Measurements from ENCODE around the gene PNMA3.
"Not testable (repeated sequence)": the region's sequence is repeated elsewhere in the genome, so short reads cannot be mapped to it uniquely, and the experiment has no call there.

Gene PNMA3

GRCh38 chrX:153065389-153065788, 9.1 kb downstream of the PNMA3 start:
- H3K4me1 ChIP-seq (ENCODE audit: control insufficient read depth in 1 of 2, insufficient read depth in 1 of 2, low read depth in 1 of 2, low read length in 1 of 2) = no peaks in the 10 kb centered on the region
- TF ChIP-seq CTCF (IDR thresholded peaks at IDR 0.05) = no peak

GRCh38 chrX:153066402-153066801, 10.1 kb downstream of the PNMA3 start:
- H3K4me3 ChIP-seq (ENCODE audit: low read depth in 1 of 2, low read length in 1 of 2); H3K9me3 ChIP-seq; H3K27ac ChIP-seq; H3K4me1 ChIP-seq (ENCODE audit: control insufficient read depth in 1 of 2, insufficient read depth in 1 of 2, low read depth in 1 of 2, low read length in 1 of 2); H3K27me3 ChIP-seq; H3K36me3 ChIP-seq: not testable (repeated sequence)

More at GRCh38 chrX:153065389-153065788, 9.1 kb downstream of the PNMA3 start:
- Histone ChIP-seq H3K27ac (no peak overlapping the region), H3K36me3 (no peaks in the 10 kb centered on the region), H3K27me3 (no peaks in the 10 kb centered on the region), H3K9me3 (no peaks in the 10 kb centered on the region), H3K4me3 (ENCODE audit: low read depth in 1 of 2, low read length in 1 of 2) (no peak overlapping the region)

DNA sequence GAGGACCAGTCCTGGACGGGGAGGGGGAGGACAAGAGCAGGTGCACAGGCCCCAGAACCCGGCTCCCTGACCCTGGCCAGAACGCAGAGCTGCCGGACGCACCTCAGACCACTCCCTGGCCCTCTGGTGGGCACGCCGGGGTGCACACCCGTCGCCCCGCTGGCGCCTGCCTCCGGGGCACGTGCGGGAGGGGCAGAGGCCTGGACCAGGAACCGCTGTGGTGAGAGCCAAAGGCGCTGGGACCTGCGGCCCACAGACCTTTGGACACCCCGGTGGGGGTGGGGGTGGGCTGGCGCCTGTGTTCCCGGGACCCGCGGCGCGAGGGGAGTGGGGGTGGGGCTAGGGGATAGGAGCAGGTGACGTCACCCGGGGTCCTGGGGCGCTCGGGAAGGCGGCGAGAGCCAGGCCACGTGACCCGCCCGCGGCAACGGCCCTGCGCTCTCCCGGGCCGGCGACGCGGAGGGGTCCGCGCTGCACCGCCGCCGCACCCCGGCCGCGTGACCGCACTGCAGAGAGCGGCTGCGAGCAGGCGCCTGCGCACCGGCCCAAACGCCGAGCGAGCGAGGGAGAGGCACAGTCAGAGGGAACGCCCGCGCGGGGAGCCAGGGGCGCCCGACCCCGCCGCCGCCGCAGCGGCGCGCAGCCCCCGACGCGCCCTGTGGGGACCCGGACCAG, 15.8 kb downstream of the PNMA3 start, which contains the start of gene PNMA6A:
TSS of gene PNMA6A (plus strand) at position 546 of the 675 bp plus-strand sequence. CDS start 609 bp downstream, outside the sequence.
- H3K9me3 ChIP-seq; H3K4me3 ChIP-seq (ENCODE audit: low read depth in 1 of 2, low read length in 1 of 2); H3K36me3 ChIP-seq; H3K4me1 ChIP-seq (ENCODE audit: control insufficient read depth in 1 of 2, insufficient read depth in 1 of 2, low read depth in 1 of 2, low read length in 1 of 2); H3K27me3 ChIP-seq; H3K27ac ChIP-seq: not testable (repeated sequence)

DNA sequence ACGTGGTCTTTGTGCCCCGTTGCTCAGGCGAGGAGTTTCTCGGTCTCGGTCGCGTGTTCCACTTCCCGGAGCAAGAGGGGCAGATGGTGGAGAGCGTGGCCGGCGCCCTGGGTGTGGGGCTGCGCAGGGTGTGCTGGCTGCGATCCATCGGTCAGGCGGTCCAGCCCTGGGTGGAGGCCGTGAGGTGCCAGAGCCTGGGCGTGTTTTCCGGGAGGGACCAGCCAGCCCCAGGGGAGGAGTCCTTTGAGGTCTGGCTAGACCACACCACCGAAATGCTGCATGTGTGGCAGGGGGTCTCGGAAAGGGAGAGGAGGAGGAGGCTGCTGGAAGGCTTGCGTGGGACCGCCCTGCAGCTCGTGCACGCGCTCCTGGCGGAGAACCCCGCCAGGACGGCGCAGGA, 17.1 kb downstream of the PNMA3 start:
- not testable (repeated sequence) for H3K27ac ChIP-seq; H3K27me3 ChIP-seq; H3K36me3 ChIP-seq; H3K4me1 ChIP-seq (ENCODE audit: control insufficient read depth in 1 of 2, insufficient read depth in 1 of 2, low read depth in 1 of 2, low read length in 1 of 2); H3K4me3 ChIP-seq (ENCODE audit: low read depth in 1 of 2, low read length in 1 of 2); H3K9me3 ChIP-seq

DNA sequence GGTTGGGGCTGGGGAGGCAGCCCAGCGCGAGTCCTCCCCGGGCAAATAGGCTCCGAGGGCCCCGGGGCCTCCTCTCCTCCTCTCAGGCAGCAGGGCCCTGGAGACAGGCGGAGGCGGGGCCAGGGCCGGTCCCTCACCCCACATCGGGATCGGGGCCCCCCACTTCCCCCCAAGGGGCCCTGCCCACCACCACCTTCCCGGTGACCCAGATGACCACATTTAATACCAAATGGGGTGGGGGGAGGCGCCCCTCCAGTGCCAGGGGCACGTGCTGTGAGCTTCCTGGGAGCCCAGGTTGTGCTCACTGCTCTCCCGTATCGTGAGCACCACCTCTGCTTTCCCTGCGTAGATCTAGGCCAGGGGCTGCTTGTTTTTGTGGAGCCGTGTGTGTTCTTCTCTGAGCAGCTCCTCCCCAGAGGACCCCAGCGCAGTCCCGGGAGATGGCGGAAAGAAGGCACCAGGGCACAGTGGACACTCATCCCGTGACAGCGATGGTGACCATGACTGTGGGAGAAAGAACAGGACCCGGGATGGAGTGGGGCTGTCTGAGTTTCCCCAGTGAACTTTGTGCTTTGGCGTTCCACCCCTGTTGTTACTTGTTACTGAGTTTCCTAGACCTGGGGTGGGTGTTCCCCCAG, 18.1 kb downstream of the PNMA3 start:
- Histone ChIP-seq H3K27me3 (no peaks in the 10 kb centered on the region), H3K9me3 (no peaks in the 10 kb centered on the region), H3K4me1 (ENCODE audit: control insufficient read depth in 1 of 2, insufficient read depth in 1 of 2, low read depth in 1 of 2, low read length in 1 of 2) (no peaks in the 10 kb centered on the region), H3K4me3 (ENCODE audit: low read depth in 1 of 2, low read length in 1 of 2) (no peak overlapping the region), H3K27ac (no peak overlapping the region), H3K36me3 (no peaks in the 10 kb centered on the region)
- no peak for TF ChIP-seq CTCF (IDR thresholded peaks at IDR 0.05)

- no peak overlapping the region for H3K27ac ChIP-seq
- no peaks in the 10 kb centered on the region for H3K4me1 ChIP-seq (ENCODE audit: control insufficient read depth in 1 of 2, insufficient read depth in 1 of 2, low read depth in 1 of 2, low read length in 1 of 2)
- no peaks in the 10 kb centered on the region for H3K27me3 ChIP-seq
- TF ChIP-seq CTCF (IDR thresholded peaks at IDR 0.05) = no peak
- H3K9me3 ChIP-seq = no peaks in the 10 kb centered on the region
- no peaks in the 10 kb centered on the region for H3K36me3 ChIP-seq
- H3K4me3 ChIP-seq (ENCODE audit: low read depth in 1 of 2, low read length in 1 of 2) = no peak overlapping the region
These were observed 18.7 kb downstream of the PNMA3 start for GRCh38 chrX:153074935-153075334.

GRCh38 chrX:153075366-153075765, 19.1 kb downstream of the PNMA3 start:
- Histone ChIP-seq H3K9me3 (no peaks in the 10 kb centered on the region), H3K4me3 (ENCODE audit: low read depth in 1 of 2, low read length in 1 of 2) (no peak overlapping the region), H3K27ac (no peak overlapping the region), H3K4me1 (ENCODE audit: control insufficient read depth in 1 of 2, insufficient read depth in 1 of 2, low read depth in 1 of 2, low read length in 1 of 2) (no peaks in the 10 kb centered on the region), H3K27me3 (no peaks in the 10 kb centered on the region), H3K36me3 (no peaks in the 10 kb centered on the region)
- no peak for TF ChIP-seq CTCF (IDR thresholded peaks at IDR 0.05)

DNA sequence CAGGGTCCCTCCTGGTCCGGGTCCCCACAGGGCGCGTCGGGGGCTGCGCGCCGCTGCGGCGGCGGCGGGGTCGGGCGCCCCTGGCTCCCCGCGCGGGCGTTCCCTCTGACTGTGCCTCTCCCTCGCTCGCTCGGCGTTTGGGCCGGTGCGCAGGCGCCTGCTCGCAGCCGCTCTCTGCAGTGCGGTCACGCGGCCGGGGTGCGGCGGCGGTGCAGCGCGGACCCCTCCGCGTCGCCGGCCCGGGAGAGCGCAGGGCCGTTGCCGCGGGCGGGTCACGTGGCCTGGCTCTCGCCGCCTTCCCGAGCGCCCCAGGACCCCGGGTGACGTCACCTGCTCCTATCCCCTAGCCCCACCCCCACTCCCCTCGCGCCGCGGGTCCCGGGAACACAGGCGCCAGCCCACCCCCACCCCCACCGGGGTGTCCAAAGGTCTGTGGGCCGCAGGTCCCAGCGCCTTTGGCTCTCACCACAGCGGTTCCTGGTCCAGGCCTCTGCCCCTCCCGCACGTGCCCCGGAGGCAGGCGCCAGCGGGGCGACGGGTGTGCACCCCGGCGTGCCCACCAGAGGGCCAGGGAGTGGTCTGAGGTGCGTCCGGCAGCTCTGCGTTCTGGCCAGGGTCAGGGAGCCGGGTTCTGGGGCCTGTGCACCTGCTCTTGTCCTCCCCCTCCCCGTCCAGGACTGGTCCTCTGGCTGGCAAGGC, 21.3 kb downstream of the PNMA3 start:
- not testable (repeated sequence) for H3K4me1 ChIP-seq (ENCODE audit: control insufficient read depth in 1 of 2, insufficient read depth in 1 of 2, low read depth in 1 of 2, low read length in 1 of 2); H3K4me3 ChIP-seq (ENCODE audit: low read depth in 1 of 2, low read length in 1 of 2); H3K36me3 ChIP-seq; H3K9me3 ChIP-seq; H3K27ac ChIP-seq; H3K27me3 ChIP-seq

- not testable (repeated sequence) for H3K27ac ChIP-seq; H3K9me3 ChIP-seq; H3K27me3 ChIP-seq; H3K36me3 ChIP-seq; H3K4me3 ChIP-seq (ENCODE audit: low read depth in 1 of 2, low read length in 1 of 2); H3K4me1 ChIP-seq (ENCODE audit: control insufficient read depth in 1 of 2, insufficient read depth in 1 of 2, low read depth in 1 of 2, low read length in 1 of 2)
These were observed 27.1 kb downstream of the PNMA3 start for GRCh38 chrX:153083238-153083923.
